HCT116 (cell line): ENCODE results near the gene KIAA0825. TPM values are rescaled to one million over a fixed set of nuclear protein-coding genes. Genes with fewer than 3 reads are reported as not detected.

Experiments used
- ATAC-seq: fragments of 200-7000 bp; cut with Tn5 transposase; 2 replicates; pipeline ENCODE4 v1.9.1; 2020; ENCODE audit warnings: mild to moderate bottlenecking, moderate library complexity
- BruUV-seq: library from RNA; stranded (reverse); fragments of 400-500 nt; replicated peaks from 2 replicates; lab custom pipeline; 2021; lab: Mats Ljungman, UMichigan
- CTCF ChIA-PET: fragments of 300-600 bp; sonication (Branson Sonifier 250); formaldehyde crosslinking; loops from one replicate; lab custom pipeline; 2021; ENCODE audit warnings: antibody characterized with exemption; lab: Charles Lee
- POLR2A ChIA-PET: fragments of 300-600, 350-600 bp; sonication (Branson Sonifier 250); formaldehyde crosslinking; loops from one replicate; lab custom pipeline; 2021; ENCODE audit warnings: antibody characterized with exemption; lab: Charles Lee
- RAD21 ChIA-PET, 2 experiments: fragments of 300-600 bp; sonication (Branson Sonifier 250); formaldehyde crosslinking; loops; one replicate each; lab custom pipeline; 2023; ENCODE audit warnings: low total read pairs in 2 of 2; ENCODE audit not compliant: uncharacterized antibody in 2 of 2, unreplicated experiment in 2 of 2, low non-redundant PET in 1 of 2; lab: Charles Lee
- DNase-seq: peaks from one replicate; pipeline ENCODE4 v3.0.0-alpha.2; 2010; ENCODE audit warnings: low read depth, low spot score
- H2AFZ ChIP-seq: fragments of 200-600 bp; shearing (Covaris generic), sonication (generic); 2 replicates; pipeline ENCODE4 v1.6.1; 2017; ENCODE audit warnings: low read depth, mixed run types, mixed read lengths, antibody characterized with exemption, low read length; ENCODE audit not compliant: poor library complexity, severe bottlenecking
- H3K27ac ChIP-seq: 2 replicates; pipeline ENCODE4 v1.5.1; 2012; ENCODE audit warnings: low read depth, low read length
- H3K27me3 ChIP-seq: fragments of 200-600 bp; sonication (generic); 2 replicates; pipeline ENCODE4 v1.6.1; 2016; ENCODE audit warnings: mixed run types, low read length, mixed read lengths; ENCODE audit not compliant: insufficient read depth
- H3K36me3 ChIP-seq, 2 experiments: fragments of 200-500 bp in 1 of 2; fragments of 200-600 bp in 1 of 2; sonication (Bioruptor generic) in 1 of 2; sonication (generic) in 1 of 2; 2 replicates each; pipeline versions ENCODE4 v1.5.1 to v1.6.1; 2014 to 2016; ENCODE audit warnings: low read length in 2 of 2, inconsistent platforms in 1 of 2, mixed read lengths in 1 of 2, mixed run types in 1 of 2; ENCODE audit not compliant: insufficient read depth in 2 of 2, control insufficient read depth in 1 of 2
- H3K4me1 ChIP-seq, 2 experiments: fragments of 200-600 bp in 1 of 2; sonication (generic) in 1 of 2; 2 replicates each; pipeline versions ENCODE4 v1.5.1 to v1.6.1; 2012 to 2017; ENCODE audit warnings: low read length in 2 of 2, inconsistent platforms in 1 of 2, mild to moderate bottlenecking in 1 of 2, mixed read lengths in 1 of 2, mixed run types in 1 of 2, moderate library complexity in 1 of 2; ENCODE audit not compliant: insufficient read depth in 2 of 2, control insufficient read depth in 1 of 2
- H3K4me2 ChIP-seq: fragments of 200-600 bp; sonication (generic); 2 replicates; pipeline ENCODE4 v1.6.1; 2017; ENCODE audit warnings: mixed run types, low read length, mixed read lengths
- H3K4me3 ChIP-seq, 2 experiments: fragments of 200-600 bp in 1 of 2; sonication (generic) in 1 of 2; replicated peaks in 1 of 2; 2 replicates each; pipeline ENCODE4 v1.5.1; 2011 to 2016; ENCODE audit warnings: low read length in 2 of 2, control low read depth in 1 of 2, low read depth in 1 of 2, mild to moderate bottlenecking in 1 of 2, mixed read lengths in 1 of 2, mixed run types in 1 of 2
- H3K79me2 ChIP-seq: fragments of 200-600 bp; sonication (generic); 2 replicates; pipeline ENCODE4 v1.6.1; 2017; ENCODE audit warnings: mild to moderate bottlenecking, mixed run types, low read length, moderate library complexity, mixed read lengths; ENCODE audit not compliant: insufficient read depth
- H3K9ac ChIP-seq: fragments of 200-600 bp; sonication (generic); 2 replicates; pipeline ENCODE4 v1.6.1; 2016; ENCODE audit warnings: low read length, mixed read lengths
- H3K9me2 ChIP-seq: fragments of 200-600 bp; sonication (generic), shearing (Covaris generic); 2 replicates; pipeline ENCODE4 v1.6.1; 2017; ENCODE audit warnings: mixed run types, mild to moderate bottlenecking, moderate library complexity; ENCODE audit not compliant: insufficient read depth
- H3K9me3 ChIP-seq, 2 experiments: fragments of 200-500 bp in 1 of 2; fragments of 200-600 bp in 1 of 2; sonication (Bioruptor generic) in 1 of 2; sonication (generic) in 1 of 2; 2 replicates each; pipeline ENCODE4 v1.6.1; 2014 to 2017; ENCODE audit warnings: low read length in 2 of 2, mixed read lengths in 2 of 2, inconsistent platforms in 1 of 2, low read depth in 1 of 2, mild to moderate bottlenecking in 1 of 2, mixed run types in 1 of 2, moderate library complexity in 1 of 2; ENCODE audit not compliant: control insufficient read depth in 1 of 2, insufficient read depth in 1 of 2
- H4K20me1 ChIP-seq: fragments of 200-600 bp; sonication (generic), shearing (Covaris generic); 2 replicates; pipeline ENCODE4 v1.6.1; 2017; ENCODE audit warnings: mixed run types, mild to moderate bottlenecking, moderate library complexity; ENCODE audit not compliant: insufficient read depth
- CBX3 ChIP-seq: IDR thresholded peaks from 2 replicates; pipeline ENCODE4 v1.6.1; 2012; ENCODE audit warnings: low read depth
- CTCF ChIP-seq, 3 experiments: fragments of 200-600 bp in 1 of 3; sonication (generic) in 1 of 3; IDR thresholded peaks in 2 of 3; conservative IDR thresholded peaks in 1 of 3; 2 replicates each; pipeline ENCODE4 v1.5.1; 2012 to 2017; ENCODE audit warnings: low read depth in 2 of 3, low read length in 2 of 3, antibody characterized with exemption in 1 of 3, borderline replicate concordance in 1 of 3, control low read depth in 1 of 3, mild to moderate bottlenecking in 1 of 3, mixed read lengths in 1 of 3, mixed run types in 1 of 3, moderate library complexity in 1 of 3; ENCODE audit not compliant: insufficient read depth in 1 of 3
- EGR1 ChIP-seq: IDR thresholded peaks from 2 replicates; pipeline ENCODE4 v1.6.1; 2012; ENCODE audit warnings: low read depth
- ELF1 ChIP-seq: IDR thresholded peaks from 2 replicates; pipeline ENCODE4 v1.6.1; 2012; ENCODE audit warnings: low read depth, borderline replicate concordance
- EZH2 ChIP-seq: fragments of 200-600 bp; sonication (generic); IDR thresholded peaks from 2 replicates; pipeline ENCODE4 v1.6.1; 2017; ENCODE audit warnings: antibody characterized with exemption, mixed run types
- EZH2phosphoT487 ChIP-seq: fragments of 200-600 bp; IDR thresholded peaks from 2 replicates; pipeline ENCODE4 v1.6.1; 2018; ENCODE audit warnings: antibody characterized with exemption, borderline replicate concordance
- FOSL1 ChIP-seq: IDR thresholded peaks from 2 replicates; pipeline ENCODE4 v1.6.1; 2012; ENCODE audit warnings: low read depth
- JUND ChIP-seq: IDR thresholded peaks from 2 replicates; pipeline ENCODE4 v1.6.1; 2012
- POLR2A ChIP-seq: IDR thresholded peaks from 2 replicates; pipeline ENCODE4 v1.7.0; 2011; ENCODE audit warnings: borderline replicate concordance; ENCODE audit not compliant: insufficient read depth, insufficient read length; ENCODE audit errors: extremely low read depth
- POLR2AphosphoS5 ChIP-seq: IDR thresholded peaks from 2 replicates; pipeline ENCODE4 v1.6.1; 2011; ENCODE audit warnings: mild to moderate bottlenecking, low read depth, low read length, moderate library complexity
- RAD21 ChIP-seq: IDR thresholded peaks from 2 replicates; pipeline ENCODE4 v1.6.1; 2012; ENCODE audit warnings: low read depth, mild to moderate bottlenecking
- REST ChIP-seq: IDR thresholded peaks from 2 replicates; pipeline ENCODE4 v1.6.1; 2012; ENCODE audit warnings: low read depth
- SIN3A ChIP-seq: IDR thresholded peaks from 2 replicates; pipeline ENCODE4 v1.6.1; 2012; ENCODE audit warnings: low read depth
- SP1 ChIP-seq: IDR thresholded peaks from 2 replicates; pipeline ENCODE4 v1.6.1; 2012; ENCODE audit warnings: low read depth
- TCF7L2 ChIP-seq: IDR thresholded peaks from 2 replicates; pipeline ENCODE4 v1.7.0; 2011; ENCODE audit warnings: borderline replicate concordance, inconsistent platforms; ENCODE audit not compliant: insufficient read depth, insufficient read length; ENCODE audit errors: extremely low read depth
- ZFX ChIP-seq: fragments of 450-650 bp; IDR thresholded peaks from 2 replicates; pipeline ENCODE4 v1.6.1; 2017
- ZNF274 ChIP-seq: fragments of 200-500 bp; sonication (Bioruptor generic); IDR thresholded peaks from 2 replicates; pipeline ENCODE4 v1.6.1; 2014; ENCODE audit warnings: mild to moderate bottlenecking, low read depth, low read length, inconsistent platforms
- intact Hi-C: fragments of 100-400 bp; cut with micrococcal nuclease; formaldehyde crosslinking; loops from 2 replicates; pipeline ENCODE4 v1.10.0; 2022
- total RNA-seq: library from RNA; stranded (reverse); gene quantifications from one replicate; pipeline ENCODE4 v1.2.1, GENCODE V29; 2021; ENCODE audit not compliant: unreplicated experiment

The KIAA0825 gene
- total RNA-seq, 1 experiment from 2014 or later = 1.4 TPM

GRCh38 chr5:94432499-94432898 is 185.9 kb downstream of the KIAA0825 start:
- ATAC-seq = no peak
- 0 out of 2 replicates have a peak overlapping the region, but pooled peaks have one; percentile 4 for H3K4me2 ChIP-seq

More at GRCh38 chr5:94432499-94432898, 185.9 kb downstream of the KIAA0825 start:
- Histone ChIP-seq H3K27me3 (no peaks in the 10 kb centered on the region), H3K79me2 (no peaks in the 10 kb centered on the region), H3K4me3 (no peak overlapping the region), H3K9me3 (no peaks in the 10 kb centered on the region), H3K4me1 (peaks cover 21 to 24% of the 10 kb centered on the region in 2 experiments), H4K20me1 (no peaks in the 10 kb centered on the region), H2AFZ (no peak overlapping the region), H3K27ac (no peak overlapping the region), H3K9ac (no peak overlapping the region), H3K36me3 (no peaks in the 10 kb centered on the region), H3K9me2 (no peaks in the 10 kb centered on the region)
- RAD21 ChIA-PET = no interaction called here
- no TSS peak for BruUV-seq
- TF ChIP-seq ZNF274 (no peak), POLR2AphosphoS5 (no peak), ELF1 (no peak), SIN3A (no peak), JUND (no peak), CBX3 (no peak), EGR1 (no peak), FOSL1 (no peak), TCF7L2 (no peak), ZFX (no peak), REST (no peak), RAD21 (no peak), EZH2 (no peak), SP1 (no peak), POLR2A (no peak), EZH2phosphoT487 (no peak), CTCF (IDR thresholded peaks at IDR 0.05 in 2 of 3, conservative IDR thresholded peaks at IDR 0.05 in 1 of 3; ENCODE audit: borderline replicate concordance in 1 of 3, insufficient read depth in 1 of 3, low read depth in 2 of 3, low read length in 2 of 3) (no peak)
- POLR2A ChIA-PET = no interaction called here
- CTCF ChIA-PET = no interaction called here
- intact Hi-C loops = no loop called here
- DNase-seq = no peak
